ENCODE measurements around the gene CPPED1. TPM values are rescaled to one million over a fixed set of nuclear protein-coding genes. Genes with fewer than 3 reads are reported as not detected.
A peak's percentile ranks its signal among the peaks of the same experiment; 100 is the strongest.

Gene CPPED1
- total and polyA plus RNA-seq, 10 of the 15 experiments (the other 5 are each of a cell fraction or from before 2014, with no cell fraction given), result 7.1 to 39.0 (median 16.0) TPM

DNA sequence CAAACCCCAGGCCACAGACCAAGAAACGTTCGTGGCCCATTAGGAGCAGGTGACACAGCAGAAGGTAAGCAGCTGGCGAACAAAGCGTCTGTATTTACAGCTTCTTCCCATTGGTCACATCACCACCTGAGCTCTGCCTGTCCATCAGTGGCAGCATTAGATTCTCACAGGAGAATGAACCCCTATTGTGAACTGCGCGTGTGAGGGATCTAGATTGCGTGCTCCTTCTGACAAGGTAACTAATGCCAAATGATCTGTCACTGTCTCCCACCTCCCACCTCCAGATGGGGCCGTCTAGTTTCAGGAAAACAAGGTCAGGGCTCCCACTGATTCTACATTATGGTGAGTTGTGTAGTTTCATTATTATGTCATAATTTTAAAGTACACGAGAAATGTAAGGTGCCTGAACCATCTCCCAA, 186.3 kb downstream of the CPPED1 start (continued):
- TF ChIP-seq CREM (IDR thresholded peaks at IDR 0.05; ENCODE audit: low read depth) (peak; percentile 62; the same call in 1 of the 2 replicates), ZSCAN29 (IDR thresholded peaks at IDR 0.05) (no peak), TBL1XR1 (IDR thresholded peaks at IDR 0.05; ENCODE audit: low read depth, low read length) (no peak), ZNF274 (IDR thresholded peaks at IDR 0.05; ENCODE audit: insufficient read depth, insufficient read length) (no peak), CHD2 (IDR thresholded peaks at IDR 0.05; ENCODE audit: borderline replicate concordance, low read depth, low read length) (no peak), NFYA (IDR thresholded peaks at IDR 0.05; ENCODE audit: borderline replicate concordance, low read depth, low read length) (no peak), SMC3 (IDR thresholded peaks at IDR 0.05; ENCODE audit: borderline replicate concordance, low read length) (no peak), YY1 (IDR thresholded peaks at IDR 0.05; ENCODE audit: low read depth, low read length) (no peak), ATF2 (IDR thresholded peaks at IDR 0.05; ENCODE audit: low read length) (peak; percentile 47; the same call in 1 of the 2 replicates), MXI1 (IDR thresholded peaks at IDR 0.05; ENCODE audit: low read depth, low read length) (no peak), SREBF2 (IDR thresholded peaks at IDR 0.05; ENCODE audit: low read length) (no peak), NFXL1 (IDR thresholded peaks at IDR 0.05; ENCODE audit: borderline replicate concordance) (no peak), WRNIP1 (IDR thresholded peaks at IDR 0.05; ENCODE audit: borderline replicate concordance, low read depth, low read length) (no peak)
- TF ChIP-seq, protein P1, sequence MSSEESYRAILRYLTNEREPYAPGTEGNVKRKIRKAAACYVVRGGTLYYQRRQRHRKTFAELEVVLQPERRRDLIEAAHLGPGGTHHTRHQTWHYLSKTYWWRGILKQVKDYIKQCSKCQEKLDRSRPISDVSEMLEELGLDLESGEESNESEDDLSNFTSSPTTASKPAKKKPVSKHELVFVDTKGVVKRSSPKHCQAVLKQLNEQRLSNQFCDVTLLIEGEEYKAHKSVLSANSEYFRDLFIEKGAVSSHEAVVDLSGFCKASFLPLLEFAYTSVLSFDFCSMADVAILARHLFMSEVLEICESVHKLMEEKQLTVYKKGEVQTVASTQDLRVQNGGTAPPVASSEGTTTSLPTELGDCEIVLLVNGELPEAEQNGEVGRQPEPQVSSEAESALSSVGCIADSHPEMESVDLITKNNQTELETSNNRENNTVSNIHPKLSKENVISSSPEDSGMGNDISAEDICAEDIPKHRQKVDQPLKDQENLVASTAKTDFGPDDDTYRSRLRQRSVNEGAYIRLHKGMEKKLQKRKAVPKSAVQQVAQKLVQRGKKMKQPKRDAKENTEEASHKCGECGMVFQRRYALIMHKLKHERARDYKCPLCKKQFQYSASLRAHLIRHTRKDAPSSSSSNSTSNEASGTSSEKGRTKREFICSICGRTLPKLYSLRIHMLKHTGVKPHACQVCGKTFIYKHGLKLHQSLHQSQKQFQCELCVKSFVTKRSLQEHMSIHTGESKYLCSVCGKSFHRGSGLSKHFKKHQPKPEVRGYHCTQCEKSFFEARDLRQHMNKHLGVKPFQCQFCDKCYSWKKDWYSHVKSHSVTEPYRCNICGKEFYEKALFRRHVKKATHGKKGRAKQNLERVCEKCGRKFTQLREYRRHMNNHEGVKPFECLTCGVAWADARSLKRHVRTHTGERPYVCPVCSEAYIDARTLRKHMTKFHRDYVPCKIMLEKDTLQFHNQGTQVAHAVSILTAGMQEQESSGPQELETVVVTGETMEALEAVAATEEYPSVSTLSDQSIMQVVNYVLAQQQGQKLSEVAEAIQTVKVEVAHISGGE (CRISPR knock-in tag; IDR thresholded peaks at IDR 0.05), result no peak
- TF ChIP-seq, protein P2, sequence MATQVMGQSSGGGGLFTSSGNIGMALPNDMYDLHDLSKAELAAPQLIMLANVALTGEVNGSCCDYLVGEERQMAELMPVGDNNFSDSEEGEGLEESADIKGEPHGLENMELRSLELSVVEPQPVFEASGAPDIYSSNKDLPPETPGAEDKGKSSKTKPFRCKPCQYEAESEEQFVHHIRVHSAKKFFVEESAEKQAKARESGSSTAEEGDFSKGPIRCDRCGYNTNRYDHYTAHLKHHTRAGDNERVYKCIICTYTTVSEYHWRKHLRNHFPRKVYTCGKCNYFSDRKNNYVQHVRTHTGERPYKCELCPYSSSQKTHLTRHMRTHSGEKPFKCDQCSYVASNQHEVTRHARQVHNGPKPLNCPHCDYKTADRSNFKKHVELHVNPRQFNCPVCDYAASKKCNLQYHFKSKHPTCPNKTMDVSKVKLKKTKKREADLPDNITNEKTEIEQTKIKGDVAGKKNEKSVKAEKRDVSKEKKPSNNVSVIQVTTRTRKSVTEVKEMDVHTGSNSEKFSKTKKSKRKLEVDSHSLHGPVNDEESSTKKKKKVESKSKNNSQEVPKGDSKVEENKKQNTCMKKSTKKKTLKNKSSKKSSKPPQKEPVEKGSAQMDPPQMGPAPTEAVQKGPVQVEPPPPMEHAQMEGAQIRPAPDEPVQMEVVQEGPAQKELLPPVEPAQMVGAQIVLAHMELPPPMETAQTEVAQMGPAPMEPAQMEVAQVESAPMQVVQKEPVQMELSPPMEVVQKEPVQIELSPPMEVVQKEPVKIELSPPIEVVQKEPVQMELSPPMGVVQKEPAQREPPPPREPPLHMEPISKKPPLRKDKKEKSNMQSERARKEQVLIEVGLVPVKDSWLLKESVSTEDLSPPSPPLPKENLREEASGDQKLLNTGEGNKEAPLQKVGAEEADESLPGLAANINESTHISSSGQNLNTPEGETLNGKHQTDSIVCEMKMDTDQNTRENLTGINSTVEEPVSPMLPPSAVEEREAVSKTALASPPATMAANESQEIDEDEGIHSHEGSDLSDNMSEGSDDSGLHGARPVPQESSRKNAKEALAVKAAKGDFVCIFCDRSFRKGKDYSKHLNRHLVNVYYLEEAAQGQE (IDR thresholded peaks at IDR 0.05; ENCODE audit: low read depth, low read length), result no peak
